Measurements from ENCODE around the gene CLCN7.

Gene CLCN7

GRCh38 chr16:1464196-1464893 lies 10.5 kb downstream of the CLCN7 start:
- DNase-seq, result peak in 1 of 5 donors; percentile 8

GRCh38 chr16:1461146-1461545 lies 13.7 kb downstream of the CLCN7 start:
- DNase-seq, result no peak

- DNase-seq, result no peak
Observed at GRCh38 chr16:1460602-1461138, 14.2 kb downstream of the CLCN7 start.

- DNase-seq, result no peak
Observed at GRCh38 chr16:1459967-1460366, 14.9 kb downstream of the CLCN7 start.

- no peak for DNase-seq
Observed at GRCh38 chr16:1458977-1459341, 15.9 kb downstream of the CLCN7 start.

- no peak for DNase-seq
Observed at GRCh38 chr16:1458336-1458976, 16.4 kb downstream of the CLCN7 start.

GRCh38 chr16:1457489-1458245 lies 17.2 kb downstream of the CLCN7 start:
- peak in 1 of 5 donors; percentile 6 for DNase-seq

- peak in 1 of 5 donors; percentile 6 for DNase-seq
Observed at GRCh38 chr16:1456951-1457350, 17.9 kb downstream of the CLCN7 start.

- DNase-seq, result peak in 1 of 5 donors; percentile 10
Observed at GRCh38 chr16:1455190-1456171, 19.3 kb downstream of the CLCN7 start.

- no peak for DNase-seq
Observed at GRCh38 chr16:1454561-1454960, 20.3 kb downstream of the CLCN7 start.

GRCh38 chr16:1453316-1453715 lies 21.5 kb downstream of the CLCN7 start:
- DNase-seq, result no peak

GRCh38 chr16:1452530-1452929 lies 22.3 kb downstream of the CLCN7 start:
- DNase-seq, result no peak

- no peak for DNase-seq
Observed at GRCh38 chr16:1451702-1452392, 23.0 kb downstream of the CLCN7 start.

- DNase-seq, result no peak
Observed at GRCh38 chr16:1450841-1451240, 24.0 kb downstream of the CLCN7 start.

- no peak for DNase-seq
Observed at GRCh38 chr16:1450218-1450617, 24.6 kb downstream of the CLCN7 start.

- DNase-seq, result no peak
Observed at GRCh38 chr16:1449201-1449788, 25.5 kb downstream of the CLCN7 start.

GRCh38 chr16:1448536-1449116 lies 26.2 kb downstream of the CLCN7 start:
- DNase-seq, result no peak

GRCh38 chr16:1447965-1448364 lies 26.9 kb downstream of the CLCN7 start:
- no peak for DNase-seq

- DNase-seq, result no peak
Observed at GRCh38 chr16:1446296-1447080, 28.3 kb downstream of the CLCN7 start.

Data from T-helper 1 cell (primary cell).